Smooth muscle cell (in vitro differentiated cells): ENCODE results near the gene CD8A. TPM values are rescaled to one million over a fixed set of nuclear protein-coding genes. Genes with fewer than 3 reads are reported as not detected.
"Not testable (repeated sequence)": the region's sequence is repeated elsewhere in the genome, so short reads cannot be mapped to it uniquely, and the experiment has no call there.

Experiments used
- DNase-seq: peaks from one replicate; lab custom pipeline; 2025; ENCODE audit not compliant: unreplicated experiment; lab: John Stamatoyannopoulos, UW
- H2AFZ ChIP-seq: fragments of 200-600 bp; sonication (generic); 2 replicates; pipeline ENCODE4 v1.6.0; 2016; ENCODE audit warnings: antibody characterized with exemption, low read depth, mild to moderate bottlenecking
- H3F3A ChIP-seq: fragments of 200-600 bp; sonication (generic); 2 replicates; pipeline ENCODE4 v1.6.0; 2017; ENCODE audit warnings: antibody characterized with exemption, low read depth
- H3K27ac ChIP-seq: fragments of 200-600 bp; sonication (generic); 2 replicates; pipeline ENCODE4 v1.5.1; 2016; ENCODE audit warnings: low read depth, mild to moderate bottlenecking
- H3K27me3 ChIP-seq: fragments of 200-600 bp; sonication (generic); 2 replicates; pipeline ENCODE4 v1.6.1; 2016; ENCODE audit warnings: low read depth, mild to moderate bottlenecking
- H3K36me3 ChIP-seq: fragments of 200-600 bp; sonication (generic); 2 replicates; pipeline ENCODE4 v1.5.1; 2016; ENCODE audit warnings: low read depth
- H3K4me1 ChIP-seq: fragments of 200-600 bp; sonication (generic); 2 replicates; pipeline ENCODE4 v1.5.1; 2016; ENCODE audit warnings: low read depth
- H3K4me2 ChIP-seq: fragments of 200-600 bp; sonication (generic); 2 replicates; pipeline ENCODE4 v1.6.0; 2016; ENCODE audit warnings: mild to moderate bottlenecking
- H3K4me3 ChIP-seq: fragments of 200-600 bp; sonication (generic); 2 replicates; pipeline ENCODE4 v1.5.1; 2016; ENCODE audit warnings: mild to moderate bottlenecking
- H3K79me2 ChIP-seq: fragments of 200-600 bp; sonication (generic); 2 replicates; pipeline ENCODE4 v1.6.0; 2016; ENCODE audit warnings: low read depth, mild to moderate bottlenecking
- H3K9ac ChIP-seq: fragments of 200-600 bp; sonication (generic); 2 replicates; pipeline ENCODE4 v1.6.0; 2016; ENCODE audit warnings: low read depth
- H3K9me3 ChIP-seq: fragments of 200-600 bp; sonication (generic); replicated peaks from 2 replicates; pipeline ENCODE4 v1.5.1; 2016; ENCODE audit warnings: low read depth
- H4K20me1 ChIP-seq: fragments of 200-600 bp; sonication (generic); 2 replicates; pipeline ENCODE4 v1.6.0; 2016; ENCODE audit warnings: low read depth
- CTCF ChIP-seq: fragments of 200-600 bp; sonication (generic); IDR thresholded peaks from 2 replicates; pipeline ENCODE4 v1.5.1; 2017; ENCODE audit warnings: borderline replicate concordance, mild to moderate bottlenecking, antibody characterized with exemption; ENCODE audit not compliant: insufficient read depth, poor library complexity, severe bottlenecking
- whole genome bisulfite sequencing: methylation state at CpG from one replicate; pipeline ENCODE4 v1.1.7; 2016; ENCODE audit warnings: low lambda C conversion rate; 5-methylcytosine and 5-hydroxymethylcytosine counted together
- polyA plus RNA-seq: library from polyadenylated mRNA; unstranded; fragments of >200 nt; fragmentation: Nextera tagmentation; extraction: Ambion mirVana; gene quantifications from 2 replicates; pipeline ENCODE4 v1.2.1, GENCODE V29; 2016
- total RNA-seq: library from RNA; depleted of rRNA; stranded (reverse); fragments of >200 nt; gene quantifications from 2 replicates; pipeline ENCODE4 v1.2.3, GENCODE V29; 2014

Gene CD8A
- total RNA-seq = not detected in 2 replicates
- polyA plus RNA-seq = 0.40 TPM in 1 of 2 replicates, not detected in the other

GRCh38 chr2:86790676-86791572 is at the start of gene CD8A:
TSS of gene CD8A (minus strand) at chr2:86790913. CDS start at chr2:86790825, 88 bp downstream.
- Histone ChIP-seq H4K20me1 (no peaks in the 10 kb centered on the region), H3K4me3 (peak within 1 kb of the TSS; percentile 33), H3K36me3 (no peaks in the 10 kb centered on the region), H3K9me3 (no peaks in the 10 kb centered on the region), H3F3A (no peaks in the 10 kb centered on the region), H3K9ac (no peak within 1 kb of the TSS), H3K4me1 (peaks cover 16% of the 10 kb centered on the region), H3K27me3 (peaks cover 88% of the 10 kb centered on the region), H2AFZ (peak within 1 kb of the TSS; percentile 38), H3K79me2 (no peaks in the 10 kb centered on the region), H3K4me2 (peak within 1 kb of the TSS; percentile 71), H3K27ac (no peak within 1 kb of the TSS)
- no peak for DNase-seq
- TF ChIP-seq CTCF = no peak
- 10% methylated on average over 29 of the region's 57 CpGs for WGBS

- not testable (repeated sequence) for H3K9ac ChIP-seq, H3K36me3 ChIP-seq
These were observed 49.3 kb upstream of the CD8A start for GRCh38 chr2:86839871-86840548.

GRCh38 chr2:86839455-86839854 is 48.7 kb upstream of the CD8A start:
- not testable (repeated sequence) for H3K9ac ChIP-seq, H3K4me3 ChIP-seq, DNase-seq, H3K4me1 ChIP-seq, H4K20me1 ChIP-seq, H3K4me2 ChIP-seq, H3K27me3 ChIP-seq, H3F3A ChIP-seq, H3K79me2 ChIP-seq, H3K36me3 ChIP-seq, H3K27ac ChIP-seq, H3K9me3 ChIP-seq, H2AFZ ChIP-seq
- WGBS = 96% methylated on average over 7 of the region's 7 CpGs

More at GRCh38 chr2:86839871-86840548, 49.3 kb upstream of the CD8A start:
- not testable (repeated sequence) for H3F3A ChIP-seq, H2AFZ ChIP-seq, H4K20me1 ChIP-seq, H3K27ac ChIP-seq, H3K79me2 ChIP-seq, H3K4me1 ChIP-seq, DNase-seq, H3K9me3 ChIP-seq, H3K4me3 ChIP-seq, H3K4me2 ChIP-seq, H3K27me3 ChIP-seq
- 71% methylated on average over 11 of the region's 11 CpGs for WGBS

GRCh38 chr2:86837714-86838113 is 47.0 kb upstream of the CD8A start:
- H3K4me2 ChIP-seq = peak overlapping the region; percentile 26
- not testable (repeated sequence) for H3K9me3 ChIP-seq, H3F3A ChIP-seq, H4K20me1 ChIP-seq, H3K4me3 ChIP-seq, H2AFZ ChIP-seq, H3K4me1 ChIP-seq, H3K79me2 ChIP-seq, H3K27ac ChIP-seq, H3K36me3 ChIP-seq, DNase-seq, H3K27me3 ChIP-seq, H3K9ac ChIP-seq
- 81% methylated on average over 5 of the region's 7 CpGs for WGBS

GRCh38 chr2:86836915-86837695 is 46.4 kb upstream of the CD8A start:
- not testable (repeated sequence) for H3K4me3 ChIP-seq, H3K4me1 ChIP-seq, H3K27me3 ChIP-seq, H3K9ac ChIP-seq, H3F3A ChIP-seq, H3K79me2 ChIP-seq, H4K20me1 ChIP-seq, H3K9me3 ChIP-seq, H3K36me3 ChIP-seq
- 28% methylated on average over 13 of the region's 19 CpGs for WGBS
- DNase-seq = peak; percentile 3
- peak overlapping the region; percentile 62 for H3K27ac ChIP-seq
- peak overlapping the region; percentile 75 for H2AFZ ChIP-seq
- peak overlapping the region; percentile 78 for H3K4me2 ChIP-seq

- H3K4me1 ChIP-seq, H3K4me3 ChIP-seq: not testable (repeated sequence)
- no CpG with 5 or more reads among the region's 4 CpGs for WGBS
These were observed 44.8 kb upstream of the CD8A start for GRCh38 chr2:86835548-86835889.

More at GRCh38 chr2:86835548-86835889, 44.8 kb upstream of the CD8A start:
- not testable (repeated sequence) for H3K4me2 ChIP-seq, H3K27me3 ChIP-seq, H3K9ac ChIP-seq, H3K36me3 ChIP-seq, H4K20me1 ChIP-seq, H3F3A ChIP-seq, H3K27ac ChIP-seq, H2AFZ ChIP-seq, H3K9me3 ChIP-seq, DNase-seq, H3K79me2 ChIP-seq
